Uterus (tissue), 4 donors: ENCODE data around the gene ATP5PB. TPM values are rescaled to one million over a fixed set of nuclear protein-coding genes. Genes with fewer than 3 reads are reported as not detected.

Experiments used
- DNase-seq, 2 donors: peaks; one replicate each; pipeline ENCODE4 v3.0.0-alpha.2; 2019 to 2020
- H3K27ac ChIP-seq, 2 donors: fragments of 200-600 bp; sonication (generic); 1 replicate in 1 of 2; 2 replicates in 1 of 2; pipeline ENCODE4 v1.5.1; 2016 to 2018
- H3K27me3 ChIP-seq, 2 donors: fragments of 200-600 bp; sonication (generic); one replicate each; pipeline ENCODE4 v1.5.1; 2018 to 2019; ENCODE audit warnings: control low read depth in 1 of 2
- H3K36me3 ChIP-seq, 2 donors: fragments of 200-600 bp; sonication (generic); one replicate each; pipeline ENCODE4 v1.5.1; 2019; ENCODE audit warnings: control low read depth in 1 of 2
- H3K4me1 ChIP-seq, 2 donors: fragments of 200-600 bp; sonication (generic); one replicate each; pipeline ENCODE4 v1.5.1; 2018 to 2019; ENCODE audit warnings: control low read depth in 1 of 2
- H3K4me3 ChIP-seq, 2 donors: fragments of 200-600 bp; sonication (generic); 1 replicate in 1 of 2; 2 replicates in 1 of 2; pipeline ENCODE4 v1.5.1; 2018 to 2019; ENCODE audit warnings: mild to moderate bottlenecking in 1 of 2
- H3K9me3 ChIP-seq, 2 donors: fragments of 200-600 bp; sonication (generic); one replicate each; pipeline ENCODE4 v1.5.1; 2019; ENCODE audit warnings: control low read depth in 1 of 2
- CTCF ChIP-seq, 4 experiments: fragments of 200-600 bp in 2 of 4; fragments of 450-650 bp in 2 of 4; sonication (generic) in 2 of 4; IDR thresholded peaks; one replicate each; pipeline ENCODE4 v1.5.1; 2016 to 2019; ENCODE audit warnings: antibody characterized with exemption in 4 of 4, mild to moderate bottlenecking in 2 of 4, moderate library complexity in 1 of 4
- POLR2A ChIP-seq, 2 donors: fragments of 450-650 bp; IDR thresholded peaks; one replicate each; pipeline ENCODE4 v1.6.1; 2016; ENCODE audit warnings: antibody characterized with exemption in 2 of 2, mild to moderate bottlenecking in 1 of 2, moderate library complexity in 1 of 2
- intact Hi-C: fragments of 100-400 bp; cut with DNase I; formaldehyde crosslinking; loops from one replicate; pipeline ENCODE4 v1.15.1; 2023; ENCODE audit warnings: low total_unique reads
- total RNA-seq, 4 donors: library from RNA; depleted of rRNA in 3 of 4; stranded (reverse); fragments of >200 nt in 3 of 4; gene quantifications; one replicate each; pipeline versions ENCODE4 v1.1.0 to v1.2.4, GENCODE V29; 2014 to 2023
- donor health status: DM: yes; HTN: yes; CAD: no.

ATP5PB gene
- 100 to 1,000 TPM; 151 to 184 (median 161) TPM for total RNA-seq

- intact Hi-C loops, result no loop called here
Observed at GRCh38 chr1:111448918-111449702, at the start of gene ATP5PB, which contains the start of gene WDR77. Gene ATP5PB, plus strand, starts transcription at chr1:111449464. Its CDS starts 78 bp downstream, at chr1:111449542. Gene WDR77, minus strand, starts transcription at chr1:111449256. Its CDS starts 87 bp downstream, at chr1:111449169.

GRCh38 chr1:111399792-111400610, 49.3 kb upstream of the ATP5PB start:
- TF ChIP-seq CTCF (IDR thresholded peaks at IDR 0.05), result peak; percentile 45 to 66 (median 58)
- TF ChIP-seq POLR2A (IDR thresholded peaks at IDR 0.05), result no peak
- DNase-seq, result peak in 1 of 2 donors; percentile 37
- intact Hi-C loops, result no loop called here
- no peaks in the 10 kb centered on the region for H3K4me1 ChIP-seq
- no peak overlapping the region for H3K27ac ChIP-seq
- no peak overlapping the region for H3K4me3 ChIP-seq
- H3K27me3 ChIP-seq, result no peaks in the 10 kb centered on the region
- no peaks in the 10 kb centered on the region for H3K36me3 ChIP-seq
- no peaks in the 10 kb centered on the region for H3K9me3 ChIP-seq

More at GRCh38 chr1:111448918-111449702, at the start of gene ATP5PB, which contains the start of gene WDR77:
- H3K9me3 ChIP-seq, result no peaks in the 10 kb centered on the region
- peak; percentile 94 to 97 for DNase-seq
- no peak for TF ChIP-seq CTCF (IDR thresholded peaks at IDR 0.05)
- TF ChIP-seq POLR2A (IDR thresholded peaks at IDR 0.05), result no peak
- peak within 1 kb of the TSS; percentile 84 to 86 for H3K4me3 ChIP-seq
- peaks cover 0 to 17% of the 10 kb centered on the region in 2 donors for H3K4me1 ChIP-seq
- H3K27me3 ChIP-seq, result no peaks in the 10 kb centered on the region
- peak within 1 kb of the TSS; percentile 79 to 91 for H3K27ac ChIP-seq
- no peaks in the 10 kb centered on the region for H3K36me3 ChIP-seq

- Histone ChIP-seq H3K27ac (no peak overlapping the region), H3K36me3 (no peaks in the 10 kb centered on the region), H3K27me3 (no peaks in the 10 kb centered on the region), H3K9me3 (no peaks in the 10 kb centered on the region), H3K4me1 (no peaks in the 10 kb centered on the region), H3K4me3 (no peak overlapping the region)
- no peak for TF ChIP-seq CTCF (IDR thresholded peaks at IDR 0.05)
- no peak for TF ChIP-seq POLR2A (IDR thresholded peaks at IDR 0.05)
- intact Hi-C loops, result no loop called here
- no peak for DNase-seq
Observed at GRCh38 chr1:111402083-111402482, 47.2 kb upstream of the ATP5PB start.

GRCh38 chr1:111404588-111404987, 44.7 kb upstream of the ATP5PB start:
- H3K27me3 ChIP-seq, result no peaks in the 10 kb centered on the region
- TF ChIP-seq POLR2A (IDR thresholded peaks at IDR 0.05), result no peak
- no peak for TF ChIP-seq CTCF (IDR thresholded peaks at IDR 0.05)
- H3K9me3 ChIP-seq, result no peaks in the 10 kb centered on the region
- no peaks in the 10 kb centered on the region for H3K36me3 ChIP-seq
- DNase-seq, result no peak
- H3K4me1 ChIP-seq, result no peaks in the 10 kb centered on the region
- no peak overlapping the region for H3K4me3 ChIP-seq
- no peak overlapping the region for H3K27ac ChIP-seq
- intact Hi-C loops, result no loop called here
